ENCODE measurements around the gene KCTD13.

DNA sequence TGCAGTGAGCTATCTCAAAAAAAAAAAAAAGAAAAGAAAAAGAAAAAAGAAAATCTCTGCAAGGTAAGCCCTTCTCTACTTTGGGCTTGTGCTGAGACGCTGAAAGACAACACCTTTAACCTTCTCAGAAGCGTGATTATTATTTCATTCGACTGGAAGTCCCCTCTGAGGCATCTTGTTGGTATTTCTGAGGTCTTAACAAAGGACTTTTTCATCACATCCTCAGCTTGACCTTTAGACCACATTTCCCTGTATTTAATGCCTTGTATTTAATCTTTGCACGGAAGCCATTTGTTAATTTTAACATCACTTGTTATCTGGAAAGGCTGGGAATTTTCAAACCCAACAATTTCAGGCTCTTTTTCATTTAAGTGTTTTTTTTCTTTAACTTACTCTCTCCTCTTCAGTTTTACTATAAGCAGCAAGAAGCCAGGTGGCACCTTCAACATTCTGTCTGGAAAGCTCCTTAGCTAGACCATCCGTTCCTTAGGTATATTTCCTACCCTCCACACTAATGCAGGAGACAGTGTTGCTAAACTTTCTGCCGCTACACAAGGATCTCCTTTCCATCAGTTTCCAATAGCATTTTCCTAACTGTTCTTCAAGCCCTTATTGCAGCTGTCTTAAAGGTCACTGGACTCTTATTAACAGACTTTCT is 10.3 kb downstream of the KCTD13 start:
- TF ChIP-seq CBX3 (IDR thresholded peaks at IDR 0.05; ENCODE audit: low read depth) = no peak
- no peak for TF ChIP-seq POLR2A (IDR thresholded peaks at IDR 0.05; ENCODE audit: borderline replicate concordance, extremely low read depth, insufficient read depth, insufficient read length)
- TF ChIP-seq EZH2 (IDR thresholded peaks at IDR 0.05) = no peak
- TF ChIP-seq, protein P1, sequence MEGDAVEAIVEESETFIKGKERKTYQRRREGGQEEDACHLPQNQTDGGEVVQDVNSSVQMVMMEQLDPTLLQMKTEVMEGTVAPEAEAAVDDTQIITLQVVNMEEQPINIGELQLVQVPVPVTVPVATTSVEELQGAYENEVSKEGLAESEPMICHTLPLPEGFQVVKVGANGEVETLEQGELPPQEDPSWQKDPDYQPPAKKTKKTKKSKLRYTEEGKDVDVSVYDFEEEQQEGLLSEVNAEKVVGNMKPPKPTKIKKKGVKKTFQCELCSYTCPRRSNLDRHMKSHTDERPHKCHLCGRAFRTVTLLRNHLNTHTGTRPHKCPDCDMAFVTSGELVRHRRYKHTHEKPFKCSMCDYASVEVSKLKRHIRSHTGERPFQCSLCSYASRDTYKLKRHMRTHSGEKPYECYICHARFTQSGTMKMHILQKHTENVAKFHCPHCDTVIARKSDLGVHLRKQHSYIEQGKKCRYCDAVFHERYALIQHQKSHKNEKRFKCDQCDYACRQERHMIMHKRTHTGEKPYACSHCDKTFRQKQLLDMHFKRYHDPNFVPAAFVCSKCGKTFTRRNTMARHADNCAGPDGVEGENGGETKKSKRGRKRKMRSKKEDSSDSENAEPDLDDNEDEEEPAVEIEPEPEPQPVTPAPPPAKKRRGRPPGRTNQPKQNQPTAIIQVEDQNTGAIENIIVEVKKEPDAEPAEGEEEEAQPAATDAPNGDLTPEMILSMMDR (IDR thresholded peaks at IDR 0.05 in 2 of 3, conservative IDR thresholded peaks at IDR 0.05 in 1 of 3; ENCODE audit: borderline replicate concordance in 1 of 3, insufficient read depth in 1 of 3, low read depth in 2 of 3, low read length in 2 of 3) = no peak
- TF ChIP-seq, protein P2, sequence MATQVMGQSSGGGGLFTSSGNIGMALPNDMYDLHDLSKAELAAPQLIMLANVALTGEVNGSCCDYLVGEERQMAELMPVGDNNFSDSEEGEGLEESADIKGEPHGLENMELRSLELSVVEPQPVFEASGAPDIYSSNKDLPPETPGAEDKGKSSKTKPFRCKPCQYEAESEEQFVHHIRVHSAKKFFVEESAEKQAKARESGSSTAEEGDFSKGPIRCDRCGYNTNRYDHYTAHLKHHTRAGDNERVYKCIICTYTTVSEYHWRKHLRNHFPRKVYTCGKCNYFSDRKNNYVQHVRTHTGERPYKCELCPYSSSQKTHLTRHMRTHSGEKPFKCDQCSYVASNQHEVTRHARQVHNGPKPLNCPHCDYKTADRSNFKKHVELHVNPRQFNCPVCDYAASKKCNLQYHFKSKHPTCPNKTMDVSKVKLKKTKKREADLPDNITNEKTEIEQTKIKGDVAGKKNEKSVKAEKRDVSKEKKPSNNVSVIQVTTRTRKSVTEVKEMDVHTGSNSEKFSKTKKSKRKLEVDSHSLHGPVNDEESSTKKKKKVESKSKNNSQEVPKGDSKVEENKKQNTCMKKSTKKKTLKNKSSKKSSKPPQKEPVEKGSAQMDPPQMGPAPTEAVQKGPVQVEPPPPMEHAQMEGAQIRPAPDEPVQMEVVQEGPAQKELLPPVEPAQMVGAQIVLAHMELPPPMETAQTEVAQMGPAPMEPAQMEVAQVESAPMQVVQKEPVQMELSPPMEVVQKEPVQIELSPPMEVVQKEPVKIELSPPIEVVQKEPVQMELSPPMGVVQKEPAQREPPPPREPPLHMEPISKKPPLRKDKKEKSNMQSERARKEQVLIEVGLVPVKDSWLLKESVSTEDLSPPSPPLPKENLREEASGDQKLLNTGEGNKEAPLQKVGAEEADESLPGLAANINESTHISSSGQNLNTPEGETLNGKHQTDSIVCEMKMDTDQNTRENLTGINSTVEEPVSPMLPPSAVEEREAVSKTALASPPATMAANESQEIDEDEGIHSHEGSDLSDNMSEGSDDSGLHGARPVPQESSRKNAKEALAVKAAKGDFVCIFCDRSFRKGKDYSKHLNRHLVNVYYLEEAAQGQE (IDR thresholded peaks at IDR 0.05; ENCODE audit: low read depth) = no peak
- TF ChIP-seq RAD21 (IDR thresholded peaks at IDR 0.05; ENCODE audit: low read depth) = no peak

All from HCT116 (cell line).